ENCODE data around the gene PUDP.

PUDP gene

GRCh38 chrX:7147413-7147977 lies 458 bp downstream of the PUDP start, which contains the start of gene STS:
Gene STS (plus strand): TSS chrX:7147712. CDS start chrX:7253200, 105,488 bp downstream.
- peak; percentile 2 to 17 (median 9) for DNase-seq (ENCODE audit: low read depth in 2 of 3, low spot score in 1 of 3)

- DNase-seq (ENCODE audit: low read depth in 2 of 3, low spot score in 1 of 3): peak in 1 of 3 donors; percentile 8
Measured at GRCh38 chrX:7146703-7147412, 1.1 kb downstream of the PUDP start.

GRCh38 chrX:7146020-7146702 lies 1.8 kb downstream of the PUDP start:
- DNase-seq (ENCODE audit: low read depth in 2 of 3, low spot score in 1 of 3): no peak

- no peak for DNase-seq (ENCODE audit: low read depth in 2 of 3, low spot score in 1 of 3)
Measured at GRCh38 chrX:7145454-7145853, 2.5 kb downstream of the PUDP start.

- no peak for DNase-seq (ENCODE audit: low read depth in 2 of 3, low spot score in 1 of 3)
Measured at GRCh38 chrX:7143941-7144525, 3.9 kb downstream of the PUDP start.

- no peak for DNase-seq (ENCODE audit: low read depth in 2 of 3, low spot score in 1 of 3)
Measured at GRCh38 chrX:7143076-7143475, 4.9 kb downstream of the PUDP start.

GRCh38 chrX:7139202-7140081 lies 8.5 kb downstream of the PUDP start:
- DNase-seq (ENCODE audit: low read depth in 2 of 3, low spot score in 1 of 3): no peak

GRCh38 chrX:7134981-7135380 lies 13.0 kb downstream of the PUDP start:
- DNase-seq (ENCODE audit: low read depth in 2 of 3, low spot score in 1 of 3): no peak

- DNase-seq (ENCODE audit: low read depth in 2 of 3, low spot score in 1 of 3): no peak
Measured at GRCh38 chrX:7133050-7133440, 14.9 kb downstream of the PUDP start.

- peak in 1 of 3 donors; percentile 18 for DNase-seq (ENCODE audit: low read depth in 2 of 3, low spot score in 1 of 3)
Measured at GRCh38 chrX:7132335-7133049, 15.5 kb downstream of the PUDP start.

- no peak for DNase-seq (ENCODE audit: low read depth in 2 of 3, low spot score in 1 of 3)
Measured at GRCh38 chrX:7131621-7132020, 16.3 kb downstream of the PUDP start.

- no peak for DNase-seq (ENCODE audit: low read depth in 2 of 3, low spot score in 1 of 3)
Measured at GRCh38 chrX:7127056-7127455, 20.9 kb downstream of the PUDP start.

GRCh38 chrX:7120878-7121219 lies 27.1 kb downstream of the PUDP start:
- DNase-seq (ENCODE audit: low read depth in 2 of 3, low spot score in 1 of 3): no peak

GRCh38 chrX:7119950-7120877 lies 27.7 kb downstream of the PUDP start:
- no peak for DNase-seq (ENCODE audit: low read depth in 2 of 3, low spot score in 1 of 3)

GRCh38 chrX:7117587-7117986 lies 30.4 kb downstream of the PUDP start:
- DNase-seq (ENCODE audit: low read depth in 2 of 3, low spot score in 1 of 3): no peak

GRCh38 chrX:7116081-7116480 lies 31.9 kb downstream of the PUDP start:
- no peak for DNase-seq (ENCODE audit: low read depth in 2 of 3, low spot score in 1 of 3)

GRCh38 chrX:7115557-7115956 lies 32.4 kb downstream of the PUDP start:
- DNase-seq (ENCODE audit: low read depth in 2 of 3, low spot score in 1 of 3): no peak

GRCh38 chrX:7112071-7112470 lies 35.9 kb downstream of the PUDP start:
- DNase-seq (ENCODE audit: low read depth in 2 of 3, low spot score in 1 of 3): no peak

GRCh38 chrX:7111518-7111917 lies 36.4 kb downstream of the PUDP start:
- no peak for DNase-seq (ENCODE audit: low read depth in 2 of 3, low spot score in 1 of 3)

Data from stimulated activated CD4-positive, alpha-beta T cell treated with anti-CD3 and anti-CD28 coated beads, Interleukin-12 subunit alpha, Interleukin-12 subunit beta, amount 100 ng/mL, for 48 hours (primary cell).